Measurements from ENCODE around the gene ANKDD1B. TPM values are rescaled to one million over a fixed set of nuclear protein-coding genes. Genes with fewer than 3 reads are reported as not detected.
A peak's percentile ranks its signal among the peaks of the same experiment; 100 is the strongest.

Gene ANKDD1B
- total RNA-seq, 1 donor from 2014 or later: 2.3 TPM

GRCh38 chr5:75707911-75708509 is 96.8 kb downstream of the ANKDD1B start:
- no peak for DNase-seq

GRCh38 chr5:75710637-75711036 is 99.4 kb downstream of the ANKDD1B start:
- DNase-seq: no peak

GRCh38 chr5:75711151-75711550 is 99.9 kb downstream of the ANKDD1B start:
- no peak for DNase-seq

GRCh38 chr5:75712091-75712490 is 100.8 kb downstream of the ANKDD1B start:
- DNase-seq: no peak

GRCh38 chr5:75716715-75717081 is 105.4 kb downstream of the ANKDD1B start:
- DNase-seq: no peak

- DNase-seq: peak; percentile 98
Observed at GRCh38 chr5:75717082-75717922, 106.0 kb downstream of the ANKDD1B start, which contains the start of gene POC5. POC5 (minus strand) TSS chr5:75717437; CDS start chr5:75712937, 4,500 bp downstream.

GRCh38 chr5:75720882-75721281 is 109.6 kb downstream of the ANKDD1B start:
- DNase-seq: no peak

Small RNAs within 50 kb of the gene (small RNA-seq; reads per million reads assigned to genes)
- not detected for gene RNU6-680P (ENCODE audit: low replicate concordance)

Other genes starting within 250 kb of the ANKDD1B start
- gene CERT1, start 99.8 kb upstream of the ANKDD1B start, total RNA-seq: 62.2 TPM
- gene POLK, start 99.6 kb upstream of the ANKDD1B start, total RNA-seq: 62.9 TPM
- gene POC5, start 106.0 kb downstream of the ANKDD1B start, total RNA-seq: 10.7 TPM